UCSD-AML1 (cell line): ENCODE results near the gene RFPL3.
"Not testable (repeated sequence)": the region's sequence is repeated elsewhere in the genome, so short reads cannot be mapped to it uniquely, and the experiment has no call there.

ENCODE experiments used
- DNase-seq: peaks from one replicate; lab custom pipeline; 2025; ENCODE audit not compliant: unreplicated experiment; lab: John Stamatoyannopoulos, UW

RFPL3 gene

DNA sequence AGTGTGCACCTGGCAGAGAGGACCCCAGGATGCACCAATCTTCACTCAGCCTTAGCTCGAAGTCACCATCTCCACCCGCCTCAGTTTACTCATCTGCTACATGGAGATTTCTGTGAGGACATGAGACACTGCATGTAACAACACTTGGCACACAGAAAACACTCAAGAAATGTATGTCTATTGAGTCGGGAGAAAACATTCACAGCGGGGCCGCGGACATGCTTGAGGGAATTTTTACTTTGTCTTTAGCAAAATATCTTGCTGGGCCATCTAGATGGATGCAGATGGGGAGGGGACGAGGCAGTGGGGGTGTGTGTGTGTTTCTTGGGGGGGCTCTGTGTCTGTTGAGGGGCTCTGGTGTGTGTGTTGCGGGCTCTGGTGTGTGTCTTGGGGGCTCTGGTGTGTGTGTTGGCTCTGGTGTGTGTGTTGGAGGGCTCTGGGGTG lies 28.4 kb upstream of the RFPL3 start:
- DNase-seq, result no peak

DNA sequence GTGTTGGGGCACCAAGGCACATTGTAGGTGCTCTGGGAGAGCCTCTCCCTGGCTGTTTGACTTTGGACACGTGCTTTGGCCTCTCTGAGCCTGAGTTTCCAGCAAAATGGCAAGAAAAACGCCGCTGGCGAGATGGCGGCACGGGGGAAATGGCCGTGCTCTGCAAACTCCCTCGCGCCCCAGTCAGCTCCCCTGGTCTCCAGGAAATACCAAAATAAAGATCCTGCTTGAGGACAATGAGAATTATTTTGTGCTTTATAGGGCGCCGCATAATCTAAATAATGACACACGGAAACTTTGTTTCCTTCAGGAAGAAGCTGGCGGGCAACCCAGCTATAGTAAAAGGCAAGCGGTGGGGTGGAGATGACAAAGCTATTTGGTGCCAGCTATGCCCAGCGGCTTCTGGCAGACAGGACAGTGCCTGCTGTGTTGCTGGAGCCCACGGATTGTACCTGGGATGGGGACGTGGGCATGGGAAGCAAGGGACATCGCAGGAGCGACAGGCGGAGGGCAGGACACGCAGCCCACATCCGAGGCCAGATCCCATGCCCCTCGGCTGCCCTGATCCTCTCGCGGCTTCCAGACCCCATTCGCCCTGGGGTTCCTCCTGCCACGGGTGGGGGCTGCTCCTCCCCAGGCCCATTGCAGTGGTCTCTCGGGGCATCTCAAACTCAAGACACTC lies 26.3 kb upstream of the RFPL3 start:
- no peak for DNase-seq

- no peak for DNase-seq
Measured at GRCh38 chr22:32331918-32332725, 25.5 kb upstream of the RFPL3 start.

DNA sequence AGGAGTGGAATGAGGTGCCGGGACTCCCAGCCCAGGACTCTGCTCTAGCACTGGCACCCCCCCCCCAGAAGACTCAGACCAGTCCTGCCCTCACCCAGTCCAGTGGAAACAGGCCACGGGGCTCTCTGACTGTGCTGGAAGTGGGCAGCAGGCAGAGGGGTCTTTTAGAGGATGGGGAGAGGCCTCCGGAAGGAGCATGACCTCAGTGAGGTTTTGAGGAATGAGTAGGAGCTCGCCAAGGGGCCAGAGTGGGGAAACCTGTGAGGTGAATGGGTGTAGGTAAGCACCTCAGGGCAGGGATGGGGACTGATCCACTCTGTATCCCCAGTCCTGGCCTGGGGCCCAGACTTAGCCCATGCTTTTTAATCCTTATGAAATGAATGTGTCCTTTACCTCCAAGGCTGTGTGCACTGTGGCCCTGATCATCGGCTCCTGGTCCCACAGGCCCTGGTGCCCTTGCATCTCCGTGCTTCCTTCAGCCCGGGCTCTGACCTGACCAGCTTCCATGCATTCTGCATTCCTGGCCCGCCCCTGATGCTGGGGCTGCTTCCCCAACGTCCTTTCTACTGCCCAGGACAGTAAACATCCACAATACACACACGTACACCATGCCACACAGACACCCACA lies 24.4 kb upstream of the RFPL3 start:
- no peak for DNase-seq

DNA sequence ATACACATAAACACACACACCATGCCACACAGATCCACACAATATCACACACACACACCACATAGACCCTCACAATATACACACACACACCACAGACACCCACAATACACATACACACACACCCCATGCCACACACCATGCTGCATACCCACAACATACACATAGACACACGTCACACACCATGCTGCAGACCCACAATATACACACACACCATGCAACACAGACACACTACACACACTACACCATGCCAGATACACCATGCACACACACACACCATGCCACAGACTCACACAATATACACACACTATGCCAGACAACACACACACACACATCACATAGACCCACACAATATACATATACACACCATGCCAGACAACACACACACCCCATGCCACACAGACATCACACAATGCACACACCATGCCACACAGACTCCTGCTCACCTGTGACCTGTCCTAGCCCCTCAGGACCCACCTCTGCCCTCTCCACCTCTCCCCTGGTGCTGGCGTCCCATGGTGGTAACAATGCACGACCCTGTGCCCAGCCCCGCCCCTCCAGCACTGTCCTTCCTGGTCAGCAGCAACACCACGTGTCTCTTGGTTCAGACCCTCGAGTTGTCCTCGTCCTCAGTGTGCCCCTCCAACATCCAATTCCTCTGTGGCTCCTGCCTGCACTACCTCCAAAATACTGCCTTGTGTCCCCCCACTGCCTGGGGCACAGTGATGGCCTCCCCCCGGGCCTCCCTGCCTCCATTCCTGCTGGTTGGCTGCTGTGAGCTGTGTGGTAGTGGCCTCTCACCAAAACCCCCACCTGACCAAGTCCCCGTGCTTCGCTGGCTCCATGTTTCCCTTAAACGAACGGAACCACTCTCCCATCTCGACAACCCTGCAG lies 23.7 kb upstream of the RFPL3 start:
- DNase-seq, result no peak

DNA sequence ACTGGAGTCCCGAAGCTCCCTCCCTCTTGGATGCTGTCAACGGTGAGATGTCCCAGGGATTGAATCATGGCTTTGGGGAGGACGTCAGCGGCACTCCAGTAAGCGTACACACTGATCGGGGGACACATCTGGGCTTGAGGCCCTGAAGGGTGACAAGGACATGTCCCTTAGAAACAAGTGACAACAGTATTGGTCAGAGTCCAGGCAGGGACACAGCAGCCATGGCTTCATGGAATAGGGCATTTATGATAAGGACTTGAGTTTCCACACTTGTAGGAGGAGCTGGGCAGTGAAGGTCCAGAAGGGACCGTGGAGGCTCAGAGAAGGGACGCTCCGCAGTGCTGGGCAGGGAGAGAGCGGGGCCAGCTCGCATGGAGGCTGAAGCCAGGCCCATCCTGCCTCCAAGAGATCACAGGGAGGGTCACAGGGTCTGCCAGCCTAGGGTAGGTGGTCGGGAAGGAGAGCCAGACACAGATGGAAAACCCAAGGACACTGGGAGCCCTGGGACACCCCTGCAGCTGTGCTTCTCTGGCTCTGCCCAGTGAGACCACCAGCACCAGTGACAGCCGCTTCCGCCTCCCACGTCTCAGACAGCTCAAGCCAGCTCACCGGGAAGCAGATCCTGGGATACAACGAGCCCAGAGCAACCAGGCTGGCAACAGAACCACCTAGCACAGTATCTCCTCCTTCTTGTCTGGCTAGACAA lies 22.9 kb upstream of the RFPL3 start:
- DNase-seq, result no peak

- no peak for DNase-seq
Measured at GRCh38 chr22:32335471-32335870, 22.2 kb upstream of the RFPL3 start.

DNA sequence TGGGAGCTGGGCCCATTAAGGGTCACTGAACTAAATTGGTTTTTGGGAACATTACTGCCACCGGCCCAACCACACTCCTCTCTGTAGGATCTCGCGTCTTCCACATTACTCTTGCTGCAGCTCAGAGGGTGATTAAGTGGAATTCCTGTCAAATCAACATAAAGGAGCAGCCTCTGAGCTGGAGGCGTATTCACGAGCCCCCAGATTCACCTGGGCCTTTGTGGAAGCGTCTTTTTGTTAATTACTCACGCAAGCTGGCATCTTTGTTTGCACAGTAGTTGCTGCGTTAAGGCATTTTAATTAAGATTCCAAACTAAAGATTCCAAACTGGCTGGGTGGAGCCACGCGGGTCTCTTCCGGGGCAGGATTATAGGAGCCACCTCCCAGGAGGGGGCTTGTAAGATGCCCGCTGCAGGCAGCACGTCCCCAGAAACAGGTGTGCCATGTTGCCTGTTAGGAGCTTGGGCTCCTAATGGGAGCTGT lies 21.5 kb upstream of the RFPL3 start:
- DNase-seq, result no peak

DNA sequence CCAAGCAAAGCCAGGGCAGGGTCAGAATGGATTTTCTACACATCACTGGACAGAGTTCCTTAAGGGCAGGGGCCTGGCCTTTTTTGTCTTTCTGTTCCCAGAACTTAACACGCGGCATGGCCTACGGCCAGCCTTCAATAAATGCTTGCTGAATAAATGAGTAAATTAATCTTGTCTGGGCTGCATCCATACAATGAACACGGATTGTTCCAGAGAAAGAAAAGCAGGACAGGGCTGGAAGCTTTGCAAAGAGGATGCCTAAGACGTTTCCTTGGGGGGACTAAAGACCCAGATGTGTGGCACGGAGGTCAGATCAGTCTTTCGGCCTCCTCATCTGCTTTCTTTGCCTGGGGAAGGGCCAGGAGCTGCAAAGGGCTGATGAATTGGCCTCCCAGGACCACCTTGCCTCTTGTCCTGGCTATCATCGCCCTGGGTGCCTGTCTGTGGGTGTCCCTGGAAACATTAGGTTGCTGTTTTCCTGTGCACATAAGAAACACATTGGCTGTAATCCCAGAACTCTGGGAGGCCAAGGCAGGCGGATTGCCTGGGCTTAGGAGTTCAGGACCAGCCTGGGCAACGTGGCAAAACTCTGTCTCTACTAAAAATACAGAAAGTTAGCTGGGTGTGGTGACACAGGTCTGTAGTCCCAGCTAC lies 20.8 kb upstream of the RFPL3 start:
- DNase-seq, result no peak

DNA sequence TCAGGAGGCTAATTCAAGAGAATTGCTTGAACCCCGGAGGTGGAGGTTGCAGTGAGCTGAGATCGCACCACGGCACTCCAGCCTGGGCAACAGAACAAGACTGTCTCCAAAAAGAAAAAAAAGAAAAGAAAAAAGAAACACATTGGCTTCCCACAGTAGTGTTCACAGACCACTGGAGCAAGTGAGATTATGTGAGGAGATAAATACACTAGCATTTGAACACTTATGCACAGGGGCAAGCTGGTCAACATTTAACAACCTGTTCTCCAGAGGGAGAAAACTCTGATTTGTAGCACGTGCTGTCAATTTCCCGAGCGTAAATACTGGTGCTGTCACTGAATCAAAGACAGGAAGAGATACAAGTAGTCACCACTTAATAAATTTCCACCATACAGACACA lies 20.2 kb upstream of the RFPL3 start:
- not testable (repeated sequence) for DNase-seq

- no peak for DNase-seq
Measured at GRCh38 chr22:32338757-32339156, 18.9 kb upstream of the RFPL3 start.

- DNase-seq, result no peak
Measured at GRCh38 chr22:32339190-32340012, 18.3 kb upstream of the RFPL3 start.

DNA sequence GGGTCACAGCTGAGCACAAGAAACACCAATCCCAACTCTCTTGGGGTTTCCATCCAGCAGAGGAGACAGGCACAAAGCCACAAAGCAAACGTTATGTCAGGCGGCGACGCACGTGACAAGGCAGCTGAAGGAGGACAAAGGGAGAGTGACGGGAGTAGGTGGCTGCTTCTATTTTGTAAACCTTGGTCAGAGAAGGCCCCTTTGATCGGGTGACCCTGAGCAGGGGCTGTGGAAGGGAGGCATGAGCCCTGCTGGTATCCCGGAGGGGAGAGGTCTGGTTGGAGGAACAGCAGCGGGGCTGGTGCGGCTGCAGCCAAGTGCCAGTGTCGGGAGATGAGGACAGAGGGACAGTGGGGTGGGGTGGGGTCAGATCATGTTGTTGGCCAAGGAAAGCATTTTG lies 17.3 kb upstream of the RFPL3 start:
- no peak for DNase-seq

DNA sequence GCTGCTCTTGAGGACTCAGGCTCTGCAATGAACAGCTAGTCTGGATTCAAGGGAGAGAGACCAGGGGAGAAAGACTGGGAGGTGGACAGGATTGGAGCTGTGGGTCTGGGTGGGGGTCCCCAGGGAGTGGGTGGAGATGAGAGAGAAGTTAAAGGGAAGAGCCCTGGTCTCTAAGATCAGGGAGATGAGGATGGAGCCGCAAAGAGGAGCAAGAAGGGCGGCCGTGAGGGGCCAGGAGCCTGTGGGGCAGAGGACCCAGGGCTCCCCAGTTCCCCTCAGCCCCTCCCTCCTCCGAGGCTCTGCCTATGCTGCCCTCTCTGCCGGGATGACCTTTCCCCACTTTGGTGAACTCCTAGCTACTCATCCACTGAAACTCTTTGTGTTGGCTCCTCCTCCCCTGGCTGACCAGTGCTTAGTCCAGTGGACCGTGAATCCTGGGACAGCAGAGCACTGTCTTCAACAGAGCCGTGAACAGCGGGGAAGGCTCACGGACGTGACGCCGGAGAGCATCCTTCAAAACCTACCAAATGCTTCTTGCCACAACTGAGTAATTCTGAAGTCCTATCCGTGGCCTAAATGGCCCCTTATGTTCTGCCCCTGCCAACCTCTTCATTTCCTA lies 16.4 kb upstream of the RFPL3 start:
- no peak for DNase-seq

- DNase-seq, result no peak
Measured at GRCh38 chr22:32342977-32343376, 14.7 kb upstream of the RFPL3 start.

GRCh38 chr22:32343941-32344340 lies 13.7 kb upstream of the RFPL3 start:
- no peak for DNase-seq

- DNase-seq, result no peak
Measured at GRCh38 chr22:32348031-32348611, 9.5 kb upstream of the RFPL3 start.

DNA sequence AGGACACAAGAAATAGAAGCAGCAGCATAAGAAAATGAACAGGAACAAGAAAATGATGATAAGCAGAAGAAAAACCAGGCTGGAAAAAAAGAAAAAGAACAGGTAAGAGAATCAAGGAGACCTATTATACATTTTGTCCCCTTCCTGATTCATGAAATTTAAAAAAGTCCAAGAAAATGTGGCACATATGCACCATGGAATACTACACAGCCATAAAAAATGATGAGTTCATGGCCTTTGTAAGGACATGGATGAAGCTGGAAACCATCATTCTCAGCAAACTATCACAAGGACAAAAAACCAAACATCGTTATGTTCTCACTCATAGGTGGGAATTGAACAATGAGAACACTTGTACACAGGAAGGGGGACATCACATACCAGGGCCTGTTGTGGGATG lies 5.8 kb upstream of the RFPL3 start:
- DNase-seq, result not testable (repeated sequence)
